K562 (cell line): ENCODE measurements around the gene MED22. TPM values are rescaled to one million over a fixed set of nuclear protein-coding genes. Genes with fewer than 3 reads are reported as not detected.

Experiments
- COPS2 ChIP-seq: fragments of 450-650 bp; conservative IDR thresholded peaks from 2 replicates; pipeline ENCODE4 v1.6.1; 2016; ENCODE audit warnings: mild to moderate bottlenecking, moderate library complexity
- GABPA ChIP-seq: fragments of 200-800 bp; sonication (Bioruptor generic); conservative IDR thresholded peaks from 2 replicates; pipeline ENCODE4 v1.6.1; 2016; ENCODE audit warnings: low read depth, missing genetic modification characterization, missing compliant biosample characterization
- GTF2A2 ChIP-seq: IDR thresholded peaks from 2 replicates; pipeline ENCODE4 v1.6.1; 2016; ENCODE audit warnings: mild to moderate bottlenecking, missing genetic modification characterization, missing compliant biosample characterization
- KLF13 ChIP-seq: fragments of 450-650 bp; IDR thresholded peaks from 2 replicates; pipeline ENCODE4 v1.6.1; 2016; ENCODE audit warnings: missing genetic modification characterization, low read depth, mild to moderate bottlenecking, missing compliant biosample characterization, moderate library complexity, borderline replicate concordance
- polyA plus RNA-seq, 8 experiments: library from polyadenylated mRNA; depleted of rRNA in 4 of 8; stranded (reverse) in 5 of 8; unstranded in 3 of 8; fragments of >200 nt; fragmentation: Nextera tagmentation in 2 of 8; fragmentation: Illumina TruSeq in 1 of 8; extraction: Ambion mirVana in 2 of 8; extraction: Trizol in 1 of 8; gene quantifications; 2 replicates each; pipeline versions ENCODE4 v1.2.1 to v1.2.3, GENCODE V29; 2011 to 2014; ENCODE audit warnings: inconsistent platforms in 1 of 8, missing spikeins in 1 of 8
- total RNA-seq, 7 experiments: library from RNA; depleted of rRNA in 6 of 7; stranded (reverse); fragments of >200 nt in 6 of 7; fragmentation: Illumina TruSeq in 2 of 7; extraction: Trizol in 2 of 7; gene quantifications; 2 replicates each; pipeline versions ENCODE4 v1.2.1 to v1.2.3, GENCODE V29; 2011 to 2021; ENCODE audit warnings: low replicate concordance in 1 of 7
- TF ChIP-seq, protein P1 (sequence below): fragments of 150-350 bp; conservative IDR thresholded peaks from 2 replicates; pipeline ENCODE4 v1.6.1; 2014; ENCODE audit warnings: low read length
- TF ChIP-seq, protein P2 (sequence below), 3 experiments: IDR thresholded peaks in 2 of 3; conservative IDR thresholded peaks in 1 of 3; 2 replicates each; pipeline ENCODE4 v1.5.1; 2011 to 2012; ENCODE audit warnings: low read length in 3 of 3, mild to moderate bottlenecking in 3 of 3, control low read depth in 2 of 3, improper control_type of control experiment in 1 of 3, inconsistent platforms in 1 of 3, low read depth in 1 of 3, mixed read lengths in 1 of 3, moderate library complexity in 1 of 3; ENCODE audit not compliant: insufficient read depth in 2 of 3
- TF ChIP-seq, protein P3 (sequence below): fragments of 450-650 bp; IDR thresholded peaks from 2 replicates; pipeline ENCODE4 v1.6.1; 2016; ENCODE audit warnings: low read depth
- TF ChIP-seq, protein P4 (sequence below), 2 experiments: fragments of 200-800 bp in 1 of 2; sonication (Bioruptor generic) in 1 of 2; sonication (generic) in 1 of 2; formaldehyde crosslinking in 1 of 2; IDR thresholded peaks in 1 of 2; conservative IDR thresholded peaks in 1 of 2; 2 replicates each; pipeline versions ENCODE4 v1.5.0 to v1.6.1; 2016 to 2020; ENCODE audit warnings: missing compliant biosample characterization in 1 of 2, missing genetic modification characterization in 1 of 2, missing genetic modification reagents in 1 of 2
- TF ChIP-seq, protein P5 (sequence below): fragments of 250-450 bp; sonication (Bioruptor Pico); IDR thresholded peaks from 2 replicates; pipeline ENCODE4 v1.8.0; 2022; ENCODE audit warnings: inconsistent platforms

The MED22 gene
- total and polyA plus RNA-seq, 9 of the 15 experiments (the other 6 are each of a cell fraction or from before 2014, with no cell fraction given) = 0.73 to 35.6 (median 22.3) TPM

DNA sequence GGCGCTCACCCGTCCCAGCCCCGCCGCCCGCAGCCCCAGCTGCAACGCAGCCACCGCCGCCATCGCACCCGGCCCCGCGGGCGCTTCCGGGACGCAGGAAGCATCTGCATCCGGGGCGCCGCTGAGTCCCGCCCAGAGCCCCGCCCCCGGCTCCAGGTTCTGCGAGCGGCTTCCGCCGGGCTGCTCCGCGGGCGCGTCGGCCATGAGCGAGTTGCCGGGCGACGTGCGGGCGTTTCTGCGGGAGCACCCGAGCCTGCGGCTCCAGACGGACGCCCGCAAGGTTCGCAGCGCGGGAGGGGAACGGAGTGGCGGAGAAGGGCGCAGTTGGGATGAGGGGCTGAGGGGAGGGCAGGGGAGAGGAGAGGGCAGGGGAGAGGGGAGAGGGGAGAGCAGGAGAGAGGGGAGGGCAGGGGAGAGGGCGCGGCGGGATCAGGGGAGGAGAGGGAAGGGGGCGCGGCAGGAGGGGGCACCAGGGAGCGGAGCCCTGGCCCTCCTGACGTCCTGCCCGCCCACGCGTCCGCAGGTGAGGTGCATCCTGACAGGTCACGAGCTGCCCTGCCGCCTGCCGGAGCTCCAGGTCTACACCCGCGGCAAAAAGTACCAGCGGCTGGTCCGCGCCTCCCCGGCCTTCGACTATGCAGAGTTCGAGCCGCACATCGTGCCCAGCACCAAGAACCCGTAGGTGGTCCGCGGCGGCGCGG is 8.6 kb upstream of the MED22 start, which contains the start of the genes SURF1 and SURF2 (continued):
- TF ChIP-seq, protein P1, sequence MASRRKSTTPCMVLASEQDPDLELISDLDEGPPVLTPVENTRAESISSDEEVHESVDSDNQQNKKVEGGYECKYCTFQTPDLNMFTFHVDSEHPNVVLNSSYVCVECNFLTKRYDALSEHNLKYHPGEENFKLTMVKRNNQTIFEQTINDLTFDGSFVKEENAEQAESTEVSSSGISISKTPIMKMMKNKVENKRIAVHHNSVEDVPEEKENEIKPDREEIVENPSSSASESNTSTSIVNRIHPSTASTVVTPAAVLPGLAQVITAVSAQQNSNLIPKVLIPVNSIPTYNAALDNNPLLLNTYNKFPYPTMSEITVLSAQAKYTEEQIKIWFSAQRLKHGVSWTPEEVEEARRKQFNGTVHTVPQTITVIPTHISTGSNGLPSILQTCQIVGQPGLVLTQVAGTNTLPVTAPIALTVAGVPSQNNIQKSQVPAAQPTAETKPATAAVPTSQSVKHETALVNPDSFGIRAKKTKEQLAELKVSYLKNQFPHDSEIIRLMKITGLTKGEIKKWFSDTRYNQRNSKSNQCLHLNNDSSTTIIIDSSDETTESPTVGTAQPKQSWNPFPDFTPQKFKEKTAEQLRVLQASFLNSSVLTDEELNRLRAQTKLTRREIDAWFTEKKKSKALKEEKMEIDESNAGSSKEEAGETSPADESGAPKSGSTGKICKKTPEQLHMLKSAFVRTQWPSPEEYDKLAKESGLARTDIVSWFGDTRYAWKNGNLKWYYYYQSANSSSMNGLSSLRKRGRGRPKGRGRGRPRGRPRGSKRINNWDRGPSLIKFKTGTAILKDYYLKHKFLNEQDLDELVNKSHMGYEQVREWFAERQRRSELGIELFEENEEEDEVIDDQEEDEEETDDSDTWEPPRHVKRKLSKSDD = no peak
- TF ChIP-seq, protein P2, sequence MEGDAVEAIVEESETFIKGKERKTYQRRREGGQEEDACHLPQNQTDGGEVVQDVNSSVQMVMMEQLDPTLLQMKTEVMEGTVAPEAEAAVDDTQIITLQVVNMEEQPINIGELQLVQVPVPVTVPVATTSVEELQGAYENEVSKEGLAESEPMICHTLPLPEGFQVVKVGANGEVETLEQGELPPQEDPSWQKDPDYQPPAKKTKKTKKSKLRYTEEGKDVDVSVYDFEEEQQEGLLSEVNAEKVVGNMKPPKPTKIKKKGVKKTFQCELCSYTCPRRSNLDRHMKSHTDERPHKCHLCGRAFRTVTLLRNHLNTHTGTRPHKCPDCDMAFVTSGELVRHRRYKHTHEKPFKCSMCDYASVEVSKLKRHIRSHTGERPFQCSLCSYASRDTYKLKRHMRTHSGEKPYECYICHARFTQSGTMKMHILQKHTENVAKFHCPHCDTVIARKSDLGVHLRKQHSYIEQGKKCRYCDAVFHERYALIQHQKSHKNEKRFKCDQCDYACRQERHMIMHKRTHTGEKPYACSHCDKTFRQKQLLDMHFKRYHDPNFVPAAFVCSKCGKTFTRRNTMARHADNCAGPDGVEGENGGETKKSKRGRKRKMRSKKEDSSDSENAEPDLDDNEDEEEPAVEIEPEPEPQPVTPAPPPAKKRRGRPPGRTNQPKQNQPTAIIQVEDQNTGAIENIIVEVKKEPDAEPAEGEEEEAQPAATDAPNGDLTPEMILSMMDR (IDR thresholded peaks at IDR 0.05 in 2 of 3, conservative IDR thresholded peaks at IDR 0.05 in 1 of 3; ENCODE audit: insufficient read depth in 2 of 3, low read depth in 1 of 3, low read length in 3 of 3) = peak in 2 of 3 experiments; percentile 21 to 43; a peak in 3 of 6 replicates
- TF ChIP-seq COPS2 = no peak
- TF ChIP-seq, protein P3, sequence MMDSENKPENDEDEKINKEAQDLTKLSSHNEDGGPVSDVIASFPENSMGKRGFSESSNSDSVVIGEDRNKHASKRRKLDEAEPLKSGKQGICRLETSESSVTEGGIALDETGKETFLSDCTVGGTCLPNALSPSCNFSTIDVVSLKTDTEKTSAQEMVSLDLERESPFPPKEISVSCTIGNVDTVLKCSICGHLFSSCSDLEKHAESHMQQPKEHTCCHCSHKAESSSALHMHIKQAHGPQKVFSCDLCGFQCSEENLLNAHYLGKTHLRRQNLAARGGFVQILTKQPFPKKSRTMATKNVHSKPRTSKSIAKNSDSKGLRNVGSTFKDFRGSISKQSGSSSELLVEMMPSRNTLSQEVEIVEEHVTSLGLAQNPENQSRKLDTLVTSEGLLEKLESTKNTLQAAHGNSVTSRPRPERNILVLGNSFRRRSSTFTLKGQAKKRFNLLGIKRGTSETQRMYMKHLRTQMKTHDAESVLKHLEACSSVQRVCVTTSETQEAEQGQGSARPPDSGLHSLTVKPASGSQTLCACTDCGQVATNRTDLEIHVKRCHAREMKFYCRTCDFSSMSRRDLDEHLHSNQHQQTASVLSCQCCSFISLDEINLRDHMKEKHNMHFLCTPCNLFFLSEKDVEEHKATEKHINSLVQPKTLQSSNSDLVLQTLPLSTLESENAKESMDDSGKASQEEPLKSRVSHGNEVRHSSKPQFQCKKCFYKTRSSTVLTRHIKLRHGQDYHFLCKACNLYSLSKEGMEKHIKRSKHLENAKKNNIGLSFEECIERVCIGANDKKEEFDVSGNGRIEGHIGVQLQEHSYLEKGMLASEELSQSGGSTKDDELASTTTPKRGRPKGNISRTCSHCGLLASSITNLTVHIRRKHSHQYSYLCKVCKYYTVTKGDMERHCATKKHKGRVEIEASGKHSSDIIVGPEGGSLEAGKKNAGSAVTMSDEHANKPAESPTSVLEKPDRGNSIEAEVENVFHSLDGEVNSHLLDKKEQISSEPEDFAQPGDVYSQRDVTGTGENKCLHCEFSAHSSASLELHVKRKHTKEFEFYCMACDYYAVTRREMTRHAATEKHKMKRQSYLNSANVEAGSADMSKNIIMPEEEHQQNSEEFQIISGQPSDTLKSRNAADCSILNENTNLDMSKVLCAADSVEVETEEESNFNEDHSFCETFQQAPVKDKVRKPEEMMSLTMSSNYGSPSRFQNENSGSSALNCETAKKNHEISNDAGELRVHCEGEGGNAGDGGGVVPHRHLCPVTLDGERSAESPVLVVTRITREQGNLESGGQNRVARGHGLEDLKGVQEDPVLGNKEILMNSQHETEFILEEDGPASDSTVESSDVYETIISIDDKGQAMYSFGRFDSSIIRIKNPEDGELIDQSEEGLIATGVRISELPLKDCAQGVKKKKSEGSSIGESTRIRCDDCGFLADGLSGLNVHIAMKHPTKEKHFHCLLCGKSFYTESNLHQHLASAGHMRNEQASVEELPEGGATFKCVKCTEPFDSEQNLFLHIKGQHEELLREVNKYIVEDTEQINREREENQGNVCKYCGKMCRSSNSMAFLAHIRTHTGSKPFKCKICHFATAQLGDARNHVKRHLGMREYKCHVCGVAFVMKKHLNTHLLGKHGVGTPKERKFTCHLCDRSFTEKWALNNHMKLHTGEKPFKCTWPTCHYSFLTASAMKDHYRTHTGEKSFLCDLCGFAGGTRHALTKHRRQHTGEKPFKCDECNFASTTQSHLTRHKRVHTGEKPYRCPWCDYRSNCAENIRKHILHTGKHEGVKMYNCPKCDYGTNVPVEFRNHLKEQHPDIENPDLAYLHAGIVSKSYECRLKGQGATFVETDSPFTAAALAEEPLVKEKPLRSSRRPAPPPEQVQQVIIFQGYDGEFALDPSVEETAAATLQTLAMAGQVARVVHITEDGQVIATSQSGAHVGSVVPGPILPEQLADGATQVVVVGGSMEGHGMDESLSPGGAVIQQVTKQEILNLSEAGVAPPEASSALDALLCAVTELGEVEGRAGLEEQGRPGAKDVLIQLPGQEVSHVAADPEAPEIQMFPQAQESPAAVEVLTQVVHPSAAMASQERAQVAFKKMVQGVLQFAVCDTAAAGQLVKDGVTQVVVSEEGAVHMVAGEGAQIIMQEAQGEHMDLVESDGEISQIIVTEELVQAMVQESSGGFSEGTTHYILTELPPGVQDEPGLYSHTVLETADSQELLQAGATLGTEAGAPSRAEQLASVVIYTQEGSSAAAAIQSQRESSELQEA = no peak
- no peak for TF ChIP-seq KLF13 (tag)
- TF ChIP-seq, protein P4, sequence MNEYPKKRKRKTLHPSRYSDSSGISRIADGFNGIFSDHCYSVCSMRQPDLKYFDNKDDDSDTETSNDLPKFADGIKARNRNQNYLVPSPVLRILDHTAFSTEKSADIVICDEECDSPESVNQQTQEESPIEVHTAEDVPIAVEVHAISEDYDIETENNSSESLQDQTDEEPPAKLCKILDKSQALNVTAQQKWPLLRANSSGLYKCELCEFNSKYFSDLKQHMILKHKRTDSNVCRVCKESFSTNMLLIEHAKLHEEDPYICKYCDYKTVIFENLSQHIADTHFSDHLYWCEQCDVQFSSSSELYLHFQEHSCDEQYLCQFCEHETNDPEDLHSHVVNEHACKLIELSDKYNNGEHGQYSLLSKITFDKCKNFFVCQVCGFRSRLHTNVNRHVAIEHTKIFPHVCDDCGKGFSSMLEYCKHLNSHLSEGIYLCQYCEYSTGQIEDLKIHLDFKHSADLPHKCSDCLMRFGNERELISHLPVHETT (CRISPR knock-in tag; conservative IDR thresholded peaks at IDR 0.05 in 1 of 2, IDR thresholded peaks at IDR 0.05 in 1 of 2) = 0 out of 4 replicates have a peak, but pooled peaks of 1 of the 2 experiments have one; percentile 15
- peak; percentile 98 for TF ChIP-seq GABPA (tag)
- TF ChIP-seq, protein P5, sequence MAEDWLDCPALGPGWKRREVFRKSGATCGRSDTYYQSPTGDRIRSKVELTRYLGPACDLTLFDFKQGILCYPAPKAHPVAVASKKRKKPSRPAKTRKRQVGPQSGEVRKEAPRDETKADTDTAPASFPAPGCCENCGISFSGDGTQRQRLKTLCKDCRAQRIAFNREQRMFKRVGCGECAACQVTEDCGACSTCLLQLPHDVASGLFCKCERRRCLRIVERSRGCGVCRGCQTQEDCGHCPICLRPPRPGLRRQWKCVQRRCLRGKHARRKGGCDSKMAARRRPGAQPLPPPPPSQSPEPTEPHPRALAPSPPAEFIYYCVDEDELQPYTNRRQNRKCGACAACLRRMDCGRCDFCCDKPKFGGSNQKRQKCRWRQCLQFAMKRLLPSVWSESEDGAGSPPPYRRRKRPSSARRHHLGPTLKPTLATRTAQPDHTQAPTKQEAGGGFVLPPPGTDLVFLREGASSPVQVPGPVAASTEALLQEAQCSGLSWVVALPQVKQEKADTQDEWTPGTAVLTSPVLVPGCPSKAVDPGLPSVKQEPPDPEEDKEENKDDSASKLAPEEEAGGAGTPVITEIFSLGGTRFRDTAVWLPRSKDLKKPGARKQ (CRISPR knock-in tag) = no peak
- no peak for TF ChIP-seq GTF2A2
